Breast epithelium (tissue), 4 donors: ENCODE measurements around the gene ZNF451. TPM values are rescaled to one million over a fixed set of nuclear protein-coding genes. Genes with fewer than 3 reads are reported as not detected.

Source experiments
- DNase-seq, 2 donors: peaks; one replicate each; pipeline ENCODE4 v3.0.0-alpha.2; 2019; ENCODE audit warnings: low spot score in 2 of 2
- H3K27ac ChIP-seq, 2 donors: fragments of 200-600 bp; sonication (generic) in 1 of 2; one replicate each; pipeline ENCODE4 v1.5.1; 2016 to 2019; ENCODE audit warnings: mild to moderate bottlenecking in 1 of 2
- H3K27me3 ChIP-seq, 2 donors: fragments of 200-600 bp; sonication (generic) in 1 of 2; one replicate each; pipeline versions ENCODE4 v1.5.1 to v1.6.0; 2017 to 2019; ENCODE audit warnings: control low read depth in 1 of 2, mild to moderate bottlenecking in 1 of 2
- H3K36me3 ChIP-seq: fragments of 200-600 bp; one replicate; pipeline ENCODE4 v1.5.1; 2019
- H3K4me1 ChIP-seq, 2 donors: fragments of 200-600 bp; sonication (generic); one replicate each; pipeline ENCODE4 v1.5.1; 2016 to 2019; ENCODE audit warnings: control low read depth in 1 of 2
- H3K4me3 ChIP-seq, 3 donors: fragments of 200-600 bp; sonication (generic); 1 replicate in 2 of 3; 2 replicates in 1 of 3; pipeline ENCODE4 v1.5.1; 2016 to 2019; ENCODE audit warnings: mild to moderate bottlenecking in 3 of 3, moderate library complexity in 2 of 3
- H3K9me3 ChIP-seq, 2 donors: fragments of 200-600 bp; sonication (generic) in 1 of 2; one replicate each; pipeline ENCODE4 v1.5.1; 2016 to 2019; ENCODE audit warnings: control low read depth in 1 of 2
- CTCF ChIP-seq, 3 donors: fragments of 450-650 bp; IDR thresholded peaks; one replicate each; pipeline ENCODE4 v1.5.1; 2016 to 2017; ENCODE audit warnings: antibody characterized with exemption in 3 of 3, mild to moderate bottlenecking in 3 of 3, moderate library complexity in 3 of 3
- POLR2A ChIP-seq: fragments of 450-650 bp; IDR thresholded peaks from one replicate; pipeline ENCODE4 v1.6.1; 2016; ENCODE audit warnings: antibody characterized with exemption, mild to moderate bottlenecking, moderate library complexity
- POLR2AphosphoS5 ChIP-seq, 3 donors: sonication (generic); formaldehyde crosslinking; IDR thresholded peaks; one replicate each; pipeline ENCODE4 v1.6.1; 2017; ENCODE audit warnings: antibody characterized with exemption in 3 of 3
- intact Hi-C: fragments of 100-400 bp; cut with DNase I; formaldehyde crosslinking; loops from one replicate; pipeline ENCODE4 v1.15.1; 2023; ENCODE audit warnings: low total_unique reads
- total RNA-seq, 3 donors: library from RNA; depleted of rRNA; stranded (reverse); fragments of >200 nt; gene quantifications; one replicate each; pipeline ENCODE4 v1.1.0, GENCODE V29; 2016

The ZNF451 gene
- total RNA-seq, 3 donors from 2014 or later: 72.3 to 95.1 (median 77.7) TPM

- no peaks in the 10 kb centered on the region for H3K9me3 ChIP-seq
- TF ChIP-seq POLR2AphosphoS5 (IDR thresholded peaks at IDR 0.05) (no peak), POLR2A (no peak), CTCF (IDR thresholded peaks at IDR 0.05) (no peak)
- H3K4me1 ChIP-seq: no peaks in the 10 kb centered on the region
- no peak overlapping the region for H3K4me3 ChIP-seq
- no peak overlapping the region for H3K27ac ChIP-seq
- intact Hi-C loops: no loop called here
- DNase-seq: no peak
- no peaks in the 10 kb centered on the region for H3K27me3 ChIP-seq
- no peaks in the 10 kb centered on the region for H3K36me3 ChIP-seq
Measured at GRCh38 chr6:57109880-57110279, 19.9 kb downstream of the ZNF451 start.

DNA sequence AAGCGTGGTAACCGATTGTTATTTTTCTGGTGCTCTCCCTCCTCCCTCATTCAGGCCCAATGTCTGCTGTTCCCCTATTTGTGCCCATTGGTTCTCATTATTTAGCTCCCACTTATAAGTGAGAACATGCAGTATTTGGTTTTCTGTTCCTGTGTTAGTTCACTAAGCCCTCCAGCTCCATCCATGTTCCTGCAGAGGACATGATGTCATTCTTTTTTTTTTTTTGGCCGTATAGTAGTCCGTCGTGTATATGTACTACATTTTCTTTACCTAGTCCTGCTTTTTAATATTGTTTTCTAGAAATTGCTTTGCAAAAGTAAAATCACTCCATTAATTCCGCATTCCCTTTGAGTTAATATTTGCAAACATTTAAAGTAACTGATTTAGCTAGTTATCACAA lies 23.1 kb downstream of the ZNF451 start:
- TF ChIP-seq POLR2AphosphoS5 (IDR thresholded peaks at IDR 0.05) (no peak), CTCF (IDR thresholded peaks at IDR 0.05) (no peak), POLR2A (no peak)
- no peaks in the 10 kb centered on the region for H3K4me1 ChIP-seq
- no peaks in the 10 kb centered on the region for H3K27me3 ChIP-seq
- no peaks in the 10 kb centered on the region for H3K36me3 ChIP-seq
- no peak for DNase-seq
- H3K4me3 ChIP-seq: no peak overlapping the region
- intact Hi-C loops: no loop called here
- no peak overlapping the region for H3K27ac ChIP-seq
- H3K9me3 ChIP-seq: no peaks in the 10 kb centered on the region

- Histone ChIP-seq H3K4me3 (no peak overlapping the region), H3K27ac (no peak overlapping the region), H3K9me3 (no peaks in the 10 kb centered on the region), H3K27me3 (no peaks in the 10 kb centered on the region), H3K4me1 (no peaks in the 10 kb centered on the region), H3K36me3 (no peaks in the 10 kb centered on the region)
- TF ChIP-seq POLR2A (no peak), POLR2AphosphoS5 (IDR thresholded peaks at IDR 0.05) (no peak), CTCF (IDR thresholded peaks at IDR 0.05) (no peak)
- DNase-seq: no peak
- intact Hi-C loops: no loop called here
Measured at GRCh38 chr6:57116776-57117175, 26.8 kb downstream of the ZNF451 start.

GRCh38 chr6:57117796-57118195 lies 27.8 kb downstream of the ZNF451 start:
- intact Hi-C loops: no loop called here
- Histone ChIP-seq H3K27me3 (no peaks in the 10 kb centered on the region), H3K4me3 (no peak overlapping the region), H3K27ac (no peak overlapping the region), H3K36me3 (no peaks in the 10 kb centered on the region), H3K9me3 (no peaks in the 10 kb centered on the region), H3K4me1 (no peaks in the 10 kb centered on the region)
- no peak for DNase-seq
- TF ChIP-seq POLR2A: no peak
- no peak for TF ChIP-seq CTCF (IDR thresholded peaks at IDR 0.05)
- no peak for TF ChIP-seq POLR2AphosphoS5 (IDR thresholded peaks at IDR 0.05)

DNA sequence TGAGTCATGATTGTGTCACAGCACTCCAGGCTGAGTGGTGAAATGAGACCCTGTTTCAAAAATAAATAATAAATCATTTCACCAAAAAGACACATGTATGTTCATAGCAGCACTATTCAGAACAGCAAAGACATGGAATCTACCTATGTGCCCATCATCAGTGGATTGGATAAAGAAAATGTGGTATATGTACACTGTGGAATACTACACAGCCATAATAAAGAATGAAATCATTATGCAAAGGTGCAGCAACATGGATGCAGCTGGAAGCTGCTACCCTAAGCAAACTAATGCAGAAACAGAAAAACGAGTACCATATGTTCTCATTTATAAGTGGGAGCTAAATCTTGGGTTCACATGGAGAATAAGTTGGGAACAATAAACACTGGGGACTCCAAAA lies 33.1 kb downstream of the ZNF451 start:
- Histone ChIP-seq H3K27me3 (no peaks in the 10 kb centered on the region), H3K4me1 (no peaks in the 10 kb centered on the region), H3K36me3 (no peaks in the 10 kb centered on the region), H3K9me3 (no peaks in the 10 kb centered on the region), H3K27ac (no peak overlapping the region), H3K4me3 (no peak overlapping the region)
- TF ChIP-seq POLR2A (no peak), POLR2AphosphoS5 (IDR thresholded peaks at IDR 0.05) (no peak), CTCF (IDR thresholded peaks at IDR 0.05) (no peak)
- no peak for DNase-seq
- intact Hi-C loops: no loop called here
